HG02623 (cell line): ENCODE measurements around the gene RPL23.
A peak's percentile ranks its signal among the peaks of the same experiment; 100 is the strongest.

ENCODE experiments used
- ATAC-seq: cut with Tn5 transposase; IDR thresholded peaks from one replicate; pipeline ENCODE4 v1.9.1; 2021; ENCODE audit warnings: moderate library complexity; ENCODE audit not compliant: unreplicated experiment

RPL23 gene

DNA sequence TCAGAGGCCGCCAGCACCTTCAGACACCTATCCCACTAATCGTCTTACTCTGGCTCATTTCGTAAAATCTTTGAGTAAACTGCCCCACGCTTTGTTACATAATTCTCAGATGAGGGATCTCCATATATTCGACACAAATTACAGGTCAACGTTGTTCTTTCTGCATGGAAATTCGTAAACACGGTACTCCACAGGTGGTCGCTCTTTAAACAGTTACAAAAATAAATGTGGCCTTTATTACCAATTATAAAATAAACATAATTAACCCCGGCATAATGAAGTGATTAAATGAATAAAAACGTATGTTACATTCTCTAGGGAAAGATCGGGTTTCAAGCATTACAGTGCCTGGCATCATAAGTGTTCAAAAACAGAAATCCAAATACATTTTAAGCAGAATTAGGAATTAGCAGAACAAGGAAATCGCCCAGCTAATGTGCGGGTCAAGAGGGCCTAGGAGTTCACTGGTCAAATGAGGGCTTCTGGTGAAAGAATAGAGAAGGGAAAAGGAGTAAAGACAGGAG is 53.2 kb downstream of the RPL23 start:
- no peak for ATAC-seq

DNA sequence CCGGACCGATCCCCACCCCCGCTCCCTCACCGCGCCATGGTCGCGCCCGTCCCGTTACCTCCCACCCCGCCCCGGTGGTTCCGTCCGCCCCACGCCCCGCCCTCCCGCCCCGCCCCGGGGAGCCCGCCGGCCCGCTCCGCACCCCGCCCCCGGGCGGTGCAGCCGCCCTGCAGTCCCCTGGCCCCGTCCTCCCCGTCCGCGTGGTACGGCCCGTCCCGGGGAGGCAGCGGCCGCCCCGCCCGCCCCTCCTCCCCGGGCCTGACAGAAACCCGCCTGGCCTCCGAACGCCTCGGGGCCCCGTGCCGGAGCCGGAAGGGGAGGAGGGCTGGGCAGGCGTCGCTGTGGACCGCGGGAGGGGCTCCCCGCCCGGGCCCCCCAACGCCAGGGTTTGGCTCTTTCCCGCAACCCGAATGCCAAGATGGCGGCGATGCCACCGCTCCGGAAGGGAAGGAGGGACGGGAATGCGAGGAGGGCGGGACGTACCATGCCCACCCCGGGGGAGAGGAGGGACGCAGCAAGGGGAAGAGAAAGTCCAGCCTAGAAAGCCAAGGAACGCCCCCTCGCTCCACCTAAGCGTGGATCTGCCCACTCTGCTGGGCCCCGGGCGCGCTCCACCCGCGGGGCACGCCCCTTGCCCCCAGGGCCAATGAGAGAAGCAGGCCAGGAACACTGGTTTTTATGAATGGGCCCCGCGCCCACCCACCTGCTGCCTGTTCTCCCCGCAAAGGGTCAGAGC is 53.9 kb downstream of the RPL23 start, which contains the start of gene PIP4K2B:
TSS of gene PIP4K2B (minus strand) at position 56 of the 736 bp plus-strand sequence. CDS start 132 bp downstream, outside the sequence.
- ATAC-seq, result peak; percentile 72

DNA sequence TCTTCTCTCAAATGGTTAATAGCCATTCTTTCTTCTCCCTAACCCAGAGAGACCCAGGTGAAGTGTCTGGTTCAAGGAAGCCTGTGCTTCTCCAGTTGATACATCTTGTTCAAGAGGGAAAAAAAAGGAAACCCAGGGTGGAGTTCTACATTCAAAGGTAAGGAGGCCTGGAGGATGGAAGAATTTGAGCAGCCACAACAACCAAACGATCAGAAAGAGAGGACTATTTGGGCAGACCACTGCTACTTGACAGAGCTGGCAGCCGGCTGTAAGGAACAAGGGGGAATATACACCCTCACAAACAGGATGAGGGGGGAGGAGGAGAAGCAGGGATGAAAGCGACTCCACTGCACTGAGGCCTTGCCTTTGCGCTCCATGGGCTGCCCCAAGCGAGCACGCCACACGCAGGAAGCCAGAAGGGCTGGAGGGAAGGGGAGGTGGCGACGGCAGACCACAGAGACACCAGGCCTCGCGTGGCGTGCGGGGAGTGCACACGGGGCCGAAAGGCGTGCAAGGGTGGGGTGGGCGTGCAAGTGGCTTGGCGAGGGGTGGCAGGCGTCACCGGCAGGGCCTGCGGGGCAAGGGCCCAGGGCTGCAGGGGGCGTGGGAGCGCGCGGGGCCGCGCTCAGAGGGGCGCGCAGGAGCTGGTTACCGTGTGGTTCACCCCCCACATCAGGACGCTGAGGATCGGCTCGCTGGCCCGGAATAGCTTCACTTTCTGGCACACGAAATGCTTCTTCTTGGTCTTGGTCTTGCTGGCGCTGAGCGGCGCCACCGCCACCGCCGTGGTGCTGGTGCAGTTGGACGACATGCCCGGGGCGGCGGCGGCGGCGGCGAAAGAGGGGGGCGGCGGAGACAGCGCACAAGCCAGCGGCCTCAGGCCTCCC is 54.7 kb downstream of the RPL23 start:
- peak; percentile 14 for ATAC-seq
